Measurements from ENCODE around the gene MCOLN1.

Gene MCOLN1

DNA sequence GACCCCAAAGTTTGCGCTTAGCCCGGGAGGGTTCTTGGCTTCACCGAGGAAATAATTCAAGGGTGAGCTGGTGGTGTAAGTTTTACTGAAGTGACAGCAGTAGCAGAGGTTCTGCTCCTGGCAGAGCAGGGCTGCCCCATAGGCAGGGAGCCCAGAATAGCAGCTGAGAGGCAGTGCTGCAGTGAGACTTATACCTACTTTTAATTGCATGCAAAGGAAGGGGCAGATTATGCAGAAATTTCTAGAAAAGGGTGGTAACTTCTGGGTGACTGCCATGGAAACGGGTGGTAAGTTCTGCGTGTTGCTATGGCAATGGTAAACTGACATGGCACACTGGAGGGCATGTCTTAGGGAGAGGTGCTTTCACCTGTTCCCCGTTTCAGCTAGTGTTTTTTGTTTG is 55.7 kb downstream of the MCOLN1 start:
- no peak for DNase-seq

DNA sequence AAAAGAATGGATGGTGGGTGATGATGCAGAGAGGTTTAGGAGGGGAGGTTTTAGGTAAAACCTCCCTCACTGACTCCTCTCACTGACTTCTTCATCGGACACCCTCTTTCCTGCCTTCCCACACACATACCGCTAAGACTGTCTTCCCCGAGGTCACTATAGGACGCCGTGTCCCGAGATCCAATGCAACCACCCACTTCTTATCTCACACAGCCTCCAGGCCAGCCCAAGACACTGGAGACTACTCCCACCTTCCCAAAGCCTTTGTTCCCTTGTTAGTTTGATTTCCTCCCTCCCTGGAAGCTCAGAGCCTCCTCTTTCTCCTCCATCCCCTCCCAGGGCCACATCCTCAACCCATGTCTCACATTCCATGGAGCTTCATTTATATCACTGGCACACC is 56.8 kb downstream of the MCOLN1 start:
- DNase-seq, result peak in 1 of 2 donors; percentile 29

DNA sequence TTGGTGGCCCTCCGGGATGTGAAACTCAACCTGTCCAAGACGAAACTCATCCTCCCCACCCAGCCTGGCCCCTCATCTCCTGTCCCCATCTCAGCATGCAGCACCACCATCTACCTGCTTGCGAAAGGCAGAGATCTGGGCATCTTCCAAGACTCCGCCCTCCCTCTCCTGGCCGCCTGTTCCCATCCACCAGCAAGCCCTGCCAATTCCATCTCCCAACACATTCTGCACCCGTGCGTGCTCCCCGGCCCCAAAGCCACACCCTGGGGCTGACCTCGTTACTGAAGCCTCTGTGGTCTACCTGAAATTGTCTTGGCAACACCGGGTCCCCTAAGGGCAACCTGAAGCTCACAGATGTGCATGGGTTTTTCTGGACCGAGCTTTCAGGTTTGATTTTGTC is 60.0 kb downstream of the MCOLN1 start:
- no peak for DNase-seq

All from inflammatory macrophage treated with lipopolysaccharide for 1 hour (primary cell).